Adrenal gland (tissue), 12 donors: Measurements from ENCODE around the gene SLC9C2. TPM values are rescaled to one million over a fixed set of nuclear protein-coding genes. Genes with fewer than 3 reads are reported as not detected.
"Not testable (repeated sequence)": the region's sequence is repeated elsewhere in the genome, so short reads cannot be mapped to it uniquely, and the experiment has no call there.

Experiments used
- DNase-seq, 7 donors: peaks; one replicate each; pipeline ENCODE4 v3.0.0-alpha.2; 2019 to 2020
- H3K27ac ChIP-seq, 5 donors: fragments of 200-600 bp; sonication (generic) in 4 of 5; 1 replicate in 3 of 5; 2 replicates in 2 of 5; pipeline versions ENCODE4 v1.5.1 to v1.8.0; 2016 to 2020; ENCODE audit warnings: mild to moderate bottlenecking in 1 of 5
- H3K27me3 ChIP-seq: fragments of 200-600 bp; 2 replicates; pipeline ENCODE4 v1.8.0; 2021
- H3K36me3 ChIP-seq, 2 donors: fragments of 200-600 bp; replicated peaks in 1 of 2; 1 replicate in 1 of 2; 2 replicates in 1 of 2; pipeline versions ENCODE4 v1.5.1 to v1.8.0; 2018 to 2022
- H3K4me1 ChIP-seq, 2 donors: fragments of 200-600 bp; replicated peaks in 1 of 2; 1 replicate in 1 of 2; 2 replicates in 1 of 2; pipeline versions ENCODE4 v1.5.1 to v1.8.0; 2018 to 2021
- H3K4me3 ChIP-seq, 4 donors: fragments of 200-600 bp; sonication (generic) in 3 of 4; one replicate each; pipeline ENCODE4 v1.5.1; 2016 to 2018
- H3K9me3 ChIP-seq, 3 donors: fragments of 200-600 bp; sonication (generic) in 1 of 3; replicated peaks in 1 of 3; 1 replicate in 2 of 3; 2 replicates in 1 of 3; pipeline versions ENCODE4 v1.5.1 to v1.8.0; 2016 to 2021
- CTCF ChIP-seq, 6 experiments: fragments of 450-650 bp in 4 of 6; fragments of 200-600 bp in 2 of 6; sonication (generic) in 1 of 6; IDR thresholded peaks; 1 replicate in 5 of 6; 2 replicates in 1 of 6; pipeline versions ENCODE4 v1.5.1 to v1.8.0; 2016 to 2021; ENCODE audit warnings: antibody characterized with exemption in 6 of 6, mild to moderate bottlenecking in 2 of 6, moderate library complexity in 1 of 6
- POLR2A ChIP-seq, 2 donors: fragments of 450-650 bp; IDR thresholded peaks; one replicate each; pipeline ENCODE4 v1.6.1; 2017; ENCODE audit warnings: antibody characterized with exemption in 2 of 2, mild to moderate bottlenecking in 2 of 2, moderate library complexity in 1 of 2
- WGBS, 4 donors: extraction: QIAGEN DNeasy Blood & Tissue Kit in 2 of 4; methylation state at CpG; one replicate each; pipeline versions ENCODE4 v1.1.5 to v1.1.7; 2013 to 2017; 5-methylcytosine and 5-hydroxymethylcytosine counted together
- intact Hi-C, 2 donors: fragments of 100-400 bp; cut with DNase I; formaldehyde crosslinking; loops; one replicate each; pipeline versions ENCODE4 v1.14.1 to v1.15.0; 2022 to 2023
- polyA plus RNA-seq, 3 donors: library from polyadenylated mRNA; stranded (reverse); fragments of 200-250 nt in 2 of 3; fragments of 350-450 nt in 1 of 3; fragmentation: Illumina TruSeq in 1 of 3; extraction: RNeasy Lipid Tissue Mini Kit (QIAGEN cat#74804) in 1 of 3; gene quantifications; one replicate each; pipeline ENCODE4 v1.2.3, GENCODE V29; 2013 to 2014
- total RNA-seq, 9 donors: library from RNA; depleted of rRNA in 4 of 9; stranded (reverse); fragments of >200 nt in 4 of 9; fragments of 120-200 nt in 1 of 9; fragmentation: NEBNext Ultra II Directional in 1 of 9; extraction: Animal tissue kit (Norgen Biotek cat#: 25700) in 1 of 9; gene quantifications; one replicate each; pipeline versions ENCODE4 v1.1.0 to v1.2.4, GENCODE V29; 2013 to 2023
- donor health status: healthy with polysubstance abuse.
- donor health status: Bipolar disorder and iron deficiency.
- donor health status: DM: yes; HTN: yes; CAD: no.
- donor health status: DM: no; HTN: no; CAD: no.
- donor health status: DM: no; HTN: no; CAD: no.
- donor health status: DM: yes; HTN: yes; CAD: no.

The SLC9C2 gene
- total and polyA plus RNA-seq, 12 donors, result 0.11 to 1.2 (median 0.33) TPM; not detected in 4

GRCh38 chr1:173473599-173474011 lies 129.3 kb downstream of the SLC9C2 start:
- peak overlapping the region; percentile 61 to 98 (median 81) for H3K27ac ChIP-seq
- TF ChIP-seq CTCF (IDR thresholded peaks at IDR 0.05) (no peak), POLR2A (IDR thresholded peaks at IDR 0.05) (no peak)
- no peaks in the 10 kb centered on the region for H3K36me3 ChIP-seq
- H3K27me3 ChIP-seq, result no peaks in the 10 kb centered on the region
- intact Hi-C loops, result loop anchor here in 1 of 2 donors (5.0 kb wide), 1 partner anchor 41 kb away; no protein-coding TSS in a partner anchor
- peak overlapping the region in 1 of 4 donors; percentile 24 for H3K4me3 ChIP-seq
- peaks cover 27 to 41% of the 10 kb centered on the region in 2 donors for H3K4me1 ChIP-seq
- DNase-seq, result peak in 3 of 7 donors; percentile 26 to 54 (median 30)
- H3K9me3 ChIP-seq, result no peaks in the 10 kb centered on the region
- 31 to 52% (median 41%) methylated on average over 2 of the region's 2 CpGs for WGBS, 4 donors

GRCh38 chr1:173470608-173471007 lies 132.3 kb downstream of the SLC9C2 start:
- Histone ChIP-seq H3K9me3 (peaks cover 0 to 1% (median 0%) of the 10 kb centered on the region in 3 donors), H3K4me3 (no peak overlapping the region), H3K27ac (no peak overlapping the region), H3K27me3 (no peaks in the 10 kb centered on the region), H3K36me3 (no peaks in the 10 kb centered on the region), H3K4me1 (peaks cover 15 to 25% of the 10 kb centered on the region in 2 donors)
- WGBS, 4 donors, result 94 to 99% (median 96%) methylated on average over 4 of the region's 4 CpGs
- TF ChIP-seq CTCF (IDR thresholded peaks at IDR 0.05) (no peak), POLR2A (IDR thresholded peaks at IDR 0.05) (no peak)
- no peak for DNase-seq
- intact Hi-C loops, result loop anchor here in 1 of 2 donors (5.0 kb wide), 1 partner anchor 38 kb away; no protein-coding TSS in a partner anchor

- TF ChIP-seq POLR2A (IDR thresholded peaks at IDR 0.05), result no peak
- no peak for TF ChIP-seq CTCF (IDR thresholded peaks at IDR 0.05)
- Histone ChIP-seq H3K36me3 (no peaks in the 10 kb centered on the region), H3K9me3 (peaks cover 0 to 4% (median 0%) of the 10 kb centered on the region in 3 donors), H3K27ac (no peak overlapping the region), H3K4me1 (peaks cover 13 to 19% of the 10 kb centered on the region in 2 donors), H3K4me3 (no peak overlapping the region), H3K27me3 (no peaks in the 10 kb centered on the region)
- intact Hi-C loops, result loop anchor here in 1 of 2 donors (5.0 kb wide), 1 partner anchor 37 kb away; no protein-coding TSS in a partner anchor
- 82 to 97% (median 92%) methylated on average over 3 of the region's 3 CpGs for WGBS, 4 donors
- DNase-seq, result no peak
Observed at GRCh38 chr1:173469656-173470055, 133.2 kb downstream of the SLC9C2 start.

GRCh38 chr1:173467426-173467825 lies 135.4 kb downstream of the SLC9C2 start:
- Histone ChIP-seq H3K27ac (no peak overlapping the region), H3K4me1 (no peaks in the 10 kb centered on the region), H3K27me3 (no peaks in the 10 kb centered on the region), H3K36me3 (no peaks in the 10 kb centered on the region), H3K4me3 (no peak overlapping the region), H3K9me3 (peaks cover 0 to 4% (median 0%) of the 10 kb centered on the region in 3 donors)
- no peak for DNase-seq
- 91 to 95% (median 94%) methylated on average over 4 of the region's 4 CpGs for WGBS, 4 donors
- intact Hi-C loops, result no loop called here
- TF ChIP-seq CTCF (IDR thresholded peaks at IDR 0.05) (no peak), POLR2A (IDR thresholded peaks at IDR 0.05) (no peak)

- H3K36me3 ChIP-seq, result peaks cover 0 to 17% of the 10 kb centered on the region in 2 donors
- H3K4me3 ChIP-seq, intact Hi-C loops, H3K27ac ChIP-seq, H3K4me1 ChIP-seq, H3K9me3 ChIP-seq, H3K27me3 ChIP-seq, DNase-seq: not testable (repeated sequence)
- 68 to 81% (median 74%) methylated on average over 2 of the region's 2 CpGs for WGBS, 4 donors
Observed at GRCh38 chr1:173464185-173464584, 138.7 kb downstream of the SLC9C2 start.

- DNase-seq, H3K27ac ChIP-seq, intact Hi-C loops, H3K27me3 ChIP-seq, H3K4me1 ChIP-seq, H3K9me3 ChIP-seq, H3K4me3 ChIP-seq: not testable (repeated sequence)
- 93 to 100% (median 98%) methylated on average over 2 of the region's 2 CpGs for WGBS, 4 donors
- H3K36me3 ChIP-seq, result peaks cover 0 to 17% of the 10 kb centered on the region in 2 donors
Observed at GRCh38 chr1:173462666-173463065, 140.2 kb downstream of the SLC9C2 start.
